HepG2 (cell line): ENCODE measurements around the gene TMEM237. TPM values are rescaled to one million over a fixed set of nuclear protein-coding genes. Genes with fewer than 3 reads are reported as not detected.

Experiments
- E2F5 ChIP-seq: sonication (generic); formaldehyde crosslinking; conservative IDR thresholded peaks from 2 replicates; pipeline ENCODE4 v1.4.0; 2020; ENCODE audit warnings: missing genetic modification reagents
- FIP1L1 ChIP-seq: fragments of 200-400 bp; formaldehyde crosslinking; IDR thresholded peaks from 2 replicates; pipeline ENCODE4 v1.6.1; 2018; ENCODE audit warnings: low read depth, mild to moderate bottlenecking, low read length, moderate library complexity, borderline replicate concordance; ENCODE audit not compliant: insufficient read depth
- GABPB1 ChIP-seq: IDR thresholded peaks from 2 replicates; pipeline ENCODE4 v1.6.1; 2016; ENCODE audit warnings: mild to moderate bottlenecking, missing genetic modification reagents, moderate library complexity, missing compliant biosample characterization
- HDAC2 ChIP-seq: sonication (generic); formaldehyde crosslinking; IDR thresholded peaks from 2 replicates; pipeline ENCODE4 v1.4.0; 2020; ENCODE audit warnings: missing genetic modification reagents
- HNRNPLL ChIP-seq: fragments of 200-400 bp; formaldehyde crosslinking; IDR thresholded peaks from 2 replicates; pipeline ENCODE4 v1.6.1; 2017; ENCODE audit warnings: mild to moderate bottlenecking, low read depth, low read length; ENCODE audit not compliant: poor library complexity, severe bottlenecking
- IRF1 ChIP-seq: sonication (generic); formaldehyde crosslinking; IDR thresholded peaks from 2 replicates; pipeline ENCODE4 v1.4.0; 2020; ENCODE audit warnings: low read depth, mild to moderate bottlenecking, missing genetic modification reagents
- JARID2 ChIP-seq: sonication (generic); formaldehyde crosslinking; IDR thresholded peaks from 2 replicates; pipeline ENCODE4 v1.8.1; 2023; ENCODE audit warnings: missing genetic modification reagents, inconsistent platforms; ENCODE audit not compliant: insufficient replicate concordance
- JDP2 ChIP-seq: sonication (generic); formaldehyde crosslinking; IDR thresholded peaks from 2 replicates; pipeline ENCODE4 v1.8.1; 2022; ENCODE audit warnings: missing genetic modification reagents, borderline replicate concordance
- MED13 ChIP-seq: sonication (generic); formaldehyde crosslinking; IDR thresholded peaks from 2 replicates; pipeline ENCODE4 v1.5.0; 2020; ENCODE audit warnings: missing genetic modification reagents
- MTF2 ChIP-seq: sonication (generic); formaldehyde crosslinking; IDR thresholded peaks from 2 replicates; pipeline ENCODE4 v1.5.0; 2020; ENCODE audit warnings: missing genetic modification reagents, borderline replicate concordance
- NFAT5 ChIP-seq: sonication (generic); formaldehyde crosslinking; IDR thresholded peaks from 2 replicates; pipeline ENCODE4 v1.4.0; 2020; ENCODE audit warnings: missing genetic modification reagents
- PAX8 ChIP-seq: sonication (generic); formaldehyde crosslinking; IDR thresholded peaks from 2 replicates; pipeline ENCODE4 v1.8.0; 2022; ENCODE audit warnings: mild to moderate bottlenecking, missing genetic modification reagents, borderline replicate concordance
- SP2 ChIP-seq: sonication (generic); formaldehyde crosslinking; IDR thresholded peaks from 2 replicates; pipeline ENCODE4 v1.5.1; 2020; ENCODE audit warnings: mild to moderate bottlenecking, missing genetic modification reagents
- TBX3 ChIP-seq: fragments of 450-650 bp; IDR thresholded peaks from 2 replicates; pipeline ENCODE4 v1.6.1; 2017; ENCODE audit warnings: antibody characterized with exemption, mild to moderate bottlenecking, inconsistent platforms, borderline replicate concordance
- TCF12 ChIP-seq, 2 experiments: fragments of 450-650 bp in 1 of 2; sonication (generic) in 1 of 2; formaldehyde crosslinking in 1 of 2; IDR thresholded peaks; 2 replicates each; pipeline versions ENCODE4 v1.6.1 to v1.8.0; 2017 to 2022; ENCODE audit warnings: antibody characterized with exemption in 1 of 2, mild to moderate bottlenecking in 1 of 2, missing genetic modification reagents in 1 of 2, moderate library complexity in 1 of 2
- ZBTB1 ChIP-seq: sonication (generic); formaldehyde crosslinking; IDR thresholded peaks from 2 replicates; pipeline ENCODE4 v1.4.0; 2020; ENCODE audit warnings: missing genetic modification reagents, borderline replicate concordance
- ZNF275 ChIP-seq: sonication (generic); formaldehyde crosslinking; IDR thresholded peaks from 2 replicates; pipeline ENCODE4 v1.8.0; 2022; ENCODE audit warnings: missing genetic modification reagents, mild to moderate bottlenecking, inconsistent platforms, borderline replicate concordance
- ZNF678 ChIP-seq: sonication (generic); formaldehyde crosslinking; IDR thresholded peaks from 2 replicates; pipeline ENCODE4 v1.4.0; 2020; ENCODE audit warnings: mild to moderate bottlenecking, missing genetic modification reagents
- polyA plus RNA-seq, 8 experiments: library from polyadenylated mRNA; depleted of rRNA in 3 of 8; stranded (reverse) in 7 of 8; unstranded in 1 of 8; fragments of >200 nt; fragmentation: Illumina TruSeq in 4 of 8; extraction: Trizol in 4 of 8; gene quantifications; 2 replicates each; pipeline versions ENCODE4 v1.2.1 to v1.2.3, GENCODE V29; 2011 to 2016; ENCODE audit warnings: low read depth in 4 of 8, missing spikeins in 1 of 8, mixed read lengths in 1 of 8; ENCODE audit not compliant: insufficient read depth in 1 of 8
- total RNA-seq, 5 experiments: library from RNA; depleted of rRNA; stranded (reverse); fragments of >200 nt; fragmentation: Illumina TruSeq; extraction: Trizol; gene quantifications; 2 replicates each; pipeline ENCODE4 v1.2.3, GENCODE V29; 2016; ENCODE audit warnings: low read depth in 1 of 5
- TF ChIP-seq, protein P1 (sequence below): sonication (generic); formaldehyde crosslinking; IDR thresholded peaks from 2 replicates; pipeline ENCODE4 v1.4.0; 2020; ENCODE audit warnings: mild to moderate bottlenecking, missing genetic modification reagents

Gene TMEM237
- total and polyA plus RNA-seq, 2 of the 13 experiments (the other 11 are each of a cell fraction or from before 2014, with no cell fraction given), result 21.8 to 36.1 TPM

DNA sequence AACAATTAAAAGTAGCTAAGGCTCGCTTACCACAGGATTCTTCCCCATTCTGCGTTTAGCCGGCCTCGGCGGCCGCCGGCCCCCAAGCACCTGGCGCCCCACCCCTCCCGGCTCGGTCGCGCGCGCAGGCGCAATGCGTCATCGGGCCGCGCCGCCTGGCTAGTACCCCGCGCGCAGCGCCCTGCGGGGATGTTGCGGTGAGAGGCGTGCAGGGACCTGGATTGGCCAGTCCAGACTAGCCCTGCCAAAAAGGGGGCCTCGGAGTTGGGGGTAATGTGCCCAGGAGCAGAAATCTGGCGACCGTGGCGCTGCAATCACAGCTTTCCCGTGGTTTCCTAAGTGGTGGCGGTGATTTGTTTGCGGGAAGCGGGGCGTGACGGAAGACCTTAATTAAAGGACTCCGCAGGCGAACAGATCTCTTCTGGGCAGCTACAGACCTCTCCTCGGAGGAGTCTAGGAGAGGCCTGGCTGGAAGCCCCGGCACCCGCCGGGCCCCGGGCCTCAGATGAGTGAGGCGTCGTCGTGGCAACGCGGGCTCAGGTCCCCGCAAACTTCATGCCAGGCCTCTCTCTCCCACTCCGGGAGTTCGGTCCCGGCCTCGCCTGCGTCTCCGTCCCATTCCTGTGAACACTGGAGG lies 606 bp downstream of the TMEM237 start (continued):
- TF ChIP-seq ZNF275 (CRISPR knock-in tag) (peak; percentile 87; the same call in 1 of the 2 replicates), GABPB1 (CRISPR knock-in tag) (peak; percentile 76; the same call in 1 of the 2 replicates), NFAT5 (CRISPR knock-in tag) (peak; percentile 49; the same call in 1 of the 2 replicates), JDP2 (CRISPR knock-in tag) (no peak), PAX8 (CRISPR knock-in tag) (no peak), ZNF678 (0 out of 2 replicates have a peak, but pooled peaks have one; percentile 63), MTF2 (no peak; the same call in 1 of the 2 replicates), SP2 (CRISPR knock-in tag) (peak; percentile 59), MED13 (peak; percentile 58; the same call in 1 of the 2 replicates), ZBTB1 (CRISPR knock-in tag) (peak; percentile 98), FIP1L1 (0 out of 2 replicates have a peak, but pooled peaks have one; percentile 48), HNRNPLL (peak; percentile 77), TCF12 (IDR thresholded peaks at IDR 0.05) (no peak), TCF12 (CRISPR knock-in tag; IDR thresholded peaks at IDR 0.05) (0 out of 2 replicates have a peak, but pooled peaks have one; percentile 51), E2F5 (CRISPR knock-in tag) (no peak), HDAC2 (no peak; the same call in 1 of the 2 replicates), TBX3 (no peak), JARID2 (no peak), IRF1 (CRISPR knock-in tag) (no peak; the same call in 1 of the 2 replicates)
- TF ChIP-seq, protein P1, sequence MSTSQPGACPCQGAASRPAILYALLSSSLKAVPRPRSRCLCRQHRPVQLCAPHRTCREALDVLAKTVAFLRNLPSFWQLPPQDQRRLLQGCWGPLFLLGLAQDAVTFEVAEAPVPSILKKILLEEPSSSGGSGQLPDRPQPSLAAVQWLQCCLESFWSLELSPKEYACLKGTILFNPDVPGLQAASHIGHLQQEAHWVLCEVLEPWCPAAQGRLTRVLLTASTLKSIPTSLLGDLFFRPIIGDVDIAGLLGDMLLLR (CRISPR knock-in tag), result peak; percentile 5; the same call in 1 of the 2 replicates
